ENCODE measurements around the gene FABP2.
"Not testable (repeated sequence)": the region's sequence is repeated elsewhere in the genome, so short reads cannot be mapped to it uniquely, and the experiment has no call there.

FABP2 gene

GRCh38 chr4:119321921-119322687 is at the start of gene FABP2:
FABP2 (minus strand) TSS chr4:119322138; CDS start chr4:119322102, 36 bp downstream.
- TF ChIP-seq POLR2A (IDR thresholded peaks at IDR 0.05; ENCODE audit: extremely low read depth, insufficient read length), result no peak
- TF ChIP-seq CTCF (IDR thresholded peaks at IDR 0.05; ENCODE audit: low read depth, low read length), result no peak
- no peak for TF ChIP-seq MAX (IDR thresholded peaks at IDR 0.05; ENCODE audit: low read depth, low read length)
- no peak for TF ChIP-seq MYC (IDR thresholded peaks at IDR 0.05; ENCODE audit: low read depth, low read length)
- no peak for DNase-seq (ENCODE audit: low read depth)
- H3K4me3 ChIP-seq (ENCODE audit: low read depth, low read length), result no peak within 1 kb of the TSS

- DNase-seq (ENCODE audit: low read depth), result peak; percentile 1
- not testable (repeated sequence) for H3K4me3 ChIP-seq (ENCODE audit: low read depth, low read length)
Observed at GRCh38 chr4:119370951-119371683, 49.2 kb upstream of the FABP2 start.

- H3K4me3 ChIP-seq (ENCODE audit: low read depth, low read length), result not testable (repeated sequence)
- peak; percentile 77 for DNase-seq (ENCODE audit: low read depth)
Observed at GRCh38 chr4:119370392-119370791, 48.5 kb upstream of the FABP2 start.

GRCh38 chr4:119366802-119367201 is 44.9 kb upstream of the FABP2 start:
- H3K4me3 ChIP-seq (ENCODE audit: low read depth, low read length); DNase-seq (ENCODE audit: low read depth): not testable (repeated sequence)

DNA sequence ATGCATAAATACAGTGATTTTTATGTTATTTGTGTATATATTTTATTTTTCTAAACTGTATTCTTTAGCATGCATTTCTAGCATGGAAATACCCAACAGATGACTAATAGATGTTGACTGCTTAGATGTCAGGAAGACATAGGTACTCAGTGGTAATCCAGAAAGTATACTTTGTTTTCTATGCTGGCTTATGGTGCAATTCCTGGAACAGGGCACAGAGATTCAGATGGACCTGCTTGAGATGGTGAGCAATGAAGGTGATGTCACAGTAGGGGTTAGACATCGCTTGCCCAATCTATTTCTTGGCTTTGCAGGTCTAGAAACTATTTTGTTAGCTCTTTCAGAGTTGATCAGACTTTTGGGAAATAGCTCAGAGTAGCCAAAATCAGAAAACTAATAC is 42.3 kb upstream of the FABP2 start:
- DNase-seq (ENCODE audit: low read depth); H3K4me3 ChIP-seq (ENCODE audit: low read depth, low read length): not testable (repeated sequence)

- not testable (repeated sequence) for H3K4me3 ChIP-seq (ENCODE audit: low read depth, low read length); DNase-seq (ENCODE audit: low read depth)
Observed at GRCh38 chr4:119363372-119363771, 41.4 kb upstream of the FABP2 start.

GRCh38 chr4:119362413-119362812 is 40.5 kb upstream of the FABP2 start:
- not testable (repeated sequence) for H3K4me3 ChIP-seq (ENCODE audit: low read depth, low read length); DNase-seq (ENCODE audit: low read depth)

DNA sequence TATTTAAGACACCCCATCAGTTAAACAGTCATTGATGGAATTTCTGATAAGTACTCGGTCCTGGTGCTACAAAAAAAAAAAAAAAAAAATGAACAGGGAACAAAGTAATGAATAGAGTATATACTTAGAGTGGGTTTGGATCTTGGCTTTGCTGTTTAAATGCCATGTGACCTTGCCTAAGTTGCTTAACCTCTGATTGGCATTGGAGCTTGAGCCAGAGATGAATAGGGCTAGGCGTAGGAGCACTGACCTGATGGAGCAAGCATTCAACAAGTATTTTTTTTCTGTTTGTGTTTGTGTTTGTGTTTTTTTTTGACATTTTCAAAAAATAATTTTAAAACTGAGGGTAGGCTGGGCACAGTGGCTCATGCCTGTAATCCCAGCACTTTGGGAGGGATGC is 37.9 kb upstream of the FABP2 start:
- H3K4me3 ChIP-seq (ENCODE audit: low read depth, low read length); DNase-seq (ENCODE audit: low read depth): not testable (repeated sequence)

DNA sequence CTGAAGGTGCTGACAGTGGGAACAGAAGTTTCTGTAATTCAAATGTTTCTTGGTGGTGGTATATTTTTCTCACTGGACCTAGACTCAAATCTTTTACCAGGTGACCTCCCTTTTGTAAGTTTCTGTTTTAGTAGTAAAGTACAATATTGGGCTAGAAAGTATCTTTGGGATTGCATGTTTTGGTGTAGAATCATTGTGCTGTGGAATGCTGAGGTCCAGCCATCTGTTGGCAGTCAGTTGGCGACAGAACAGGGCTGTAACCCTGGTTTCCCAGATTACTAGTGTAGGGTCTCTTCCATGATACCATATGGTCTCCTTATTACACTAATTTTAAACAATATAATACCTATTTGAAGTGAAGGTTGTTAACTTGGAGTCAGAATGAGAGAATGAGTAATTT is 34.9 kb upstream of the FABP2 start:
- DNase-seq (ENCODE audit: low read depth), result not testable (repeated sequence)

DNA sequence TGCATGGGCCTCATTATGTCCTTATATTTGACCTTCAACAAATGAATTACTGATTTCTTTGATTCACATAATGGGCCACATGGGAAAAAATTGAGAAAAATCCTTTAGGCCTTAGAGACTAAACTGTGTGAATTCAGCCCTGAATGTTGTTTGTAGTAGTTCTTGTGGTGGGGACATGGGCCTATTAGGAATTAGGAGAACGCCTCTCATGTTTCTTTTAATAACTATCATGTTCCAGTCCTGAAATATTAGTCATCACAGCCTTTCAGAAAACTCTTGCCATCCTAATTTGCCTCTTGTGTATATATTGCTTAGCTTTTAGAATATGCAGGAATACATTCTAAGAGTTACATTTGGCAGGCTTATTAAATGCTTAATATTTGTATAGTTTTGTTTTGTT is 34.1 kb upstream of the FABP2 start:
- H3K4me3 ChIP-seq (ENCODE audit: low read depth, low read length); DNase-seq (ENCODE audit: low read depth): not testable (repeated sequence)

More for the DNA sequence above, 34.9 kb upstream of the FABP2 start:
- not testable (repeated sequence) for H3K4me3 ChIP-seq (ENCODE audit: low read depth, low read length)

DNA sequence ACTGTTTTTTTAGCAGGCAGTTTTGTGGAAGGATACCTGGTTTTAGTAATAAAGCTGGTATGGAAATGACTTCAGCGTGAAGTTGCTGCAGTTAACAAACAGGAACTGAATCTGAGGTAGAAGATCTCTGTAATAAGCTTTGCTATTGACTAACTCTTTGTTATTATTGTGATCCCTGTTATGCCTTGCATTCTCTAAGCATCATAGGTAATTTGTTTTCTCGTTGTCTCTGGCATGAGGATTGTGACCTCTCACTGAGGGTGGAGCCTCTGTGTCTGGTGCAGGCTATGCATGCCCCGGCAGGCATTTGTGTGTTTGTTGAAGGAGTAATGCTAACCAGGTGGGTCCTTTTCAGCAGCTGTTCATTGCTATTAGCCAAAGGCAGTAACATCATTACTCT is 31.4 kb upstream of the FABP2 start:
- not testable (repeated sequence) for DNase-seq (ENCODE audit: low read depth); H3K4me3 ChIP-seq (ENCODE audit: low read depth, low read length)

GRCh38 chr4:119348169-119348568 is 26.2 kb upstream of the FABP2 start:
- not testable (repeated sequence) for DNase-seq (ENCODE audit: low read depth); H3K4me3 ChIP-seq (ENCODE audit: low read depth, low read length)

DNA sequence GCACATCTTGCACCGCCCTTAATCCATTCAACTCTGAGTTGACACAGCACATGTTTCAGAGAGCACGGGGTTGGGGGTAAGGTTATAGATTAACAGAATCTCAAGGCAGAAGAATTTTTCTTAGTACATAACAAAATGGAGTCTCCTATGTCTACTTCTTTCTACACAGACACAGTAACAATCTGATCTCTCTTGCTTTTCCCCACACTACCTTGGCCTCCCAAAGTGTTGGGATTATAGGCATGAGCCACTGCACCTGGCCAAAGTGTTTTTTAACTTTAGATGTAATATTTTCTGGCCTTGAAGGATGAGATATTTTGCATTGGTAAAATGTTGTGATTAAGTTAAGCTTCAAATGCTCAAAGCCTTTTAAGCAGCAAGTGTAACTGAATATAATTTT is 21.4 kb upstream of the FABP2 start:
- DNase-seq (ENCODE audit: low read depth); H3K4me3 ChIP-seq (ENCODE audit: low read depth, low read length): not testable (repeated sequence)

GRCh38 chr4:119339895-119340294 is 18.0 kb upstream of the FABP2 start:
- H3K4me3 ChIP-seq (ENCODE audit: low read depth, low read length); DNase-seq (ENCODE audit: low read depth): not testable (repeated sequence)

All from NB4 (cell line).